Transverse colon (tissue), 4 donors: ENCODE measurements around the gene TBC1D20.

Source experiments
- CTCF ChIP-seq, 5 experiments: fragments of 200-600 bp in 3 of 5; fragments of 450-650 bp in 2 of 5; sonication (generic) in 3 of 5; IDR thresholded peaks; 1 replicate in 2 of 5; 2 replicates in 3 of 5; pipeline ENCODE4 v1.5.1; 2016 to 2017; ENCODE audit warnings: antibody characterized with exemption in 5 of 5, inconsistent platforms in 3 of 5, mild to moderate bottlenecking in 2 of 5, moderate library complexity in 1 of 5
- POLR2A ChIP-seq: fragments of 450-650 bp; IDR thresholded peaks from one replicate; pipeline ENCODE4 v1.6.1; 2016; ENCODE audit warnings: antibody characterized with exemption, mild to moderate bottlenecking, moderate library complexity
- POLR2AphosphoS5 ChIP-seq, 3 donors: sonication (generic); formaldehyde crosslinking; IDR thresholded peaks; one replicate each; pipeline ENCODE4 v1.6.1; 2016; ENCODE audit warnings: antibody characterized with exemption in 3 of 3

- TF ChIP-seq CTCF (IDR thresholded peaks at IDR 0.05) (no peak), POLR2AphosphoS5 (IDR thresholded peaks at IDR 0.05) (no peak), POLR2A (no peak)
Observed at GRCh38 chr20:492159-492558, 29.8 kb upstream of the TBC1D20 start.
